GM12878 (cell line): ENCODE results near the gene SAC3D1. TPM values are rescaled to one million over a fixed set of nuclear protein-coding genes. Genes with fewer than 3 reads are reported as not detected.
A peak's percentile ranks its signal among the peaks of the same experiment; 100 is the strongest.

ENCODE experiments used
- ATAC-seq: fragments of 200-7000 bp; cut with Tn5 transposase; 3 replicates; pipeline ENCODE4 v1.9.1; 2020; ENCODE audit warnings: mild to moderate bottlenecking, moderate library complexity
- BruUV-seq: library from RNA; stranded (reverse); fragments of 400-500 nt; replicated peaks from 2 replicates; lab custom pipeline; 2021; lab: Mats Ljungman, UMichigan
- CTCF ChIA-PET: fragments of 300-600 bp; sonication (Branson Sonifier 250); formaldehyde crosslinking; extraction: SDS; loops from one replicate; lab custom pipeline; 2021; ENCODE audit warnings: inconsistent platforms; lab: Yijun Ruan, JAX
- POLR2A ChIA-PET: fragments of 350-600 bp; formaldehyde crosslinking; extraction: SDS; loops from one replicate; lab custom pipeline; 2021; ENCODE audit warnings: inconsistent platforms; lab: Charles Lee
- RAD21 ChIA-PET: fragments of 300-600 bp; sonication (Branson Sonifier 250); formaldehyde crosslinking; loops from one replicate; lab custom pipeline; 2023; ENCODE audit warnings: antibody characterized with exemption; ENCODE audit not compliant: unreplicated experiment; lab: Charles Lee
- SMC1A ChIA-PET: fragments of 300-600 bp; sonication (Branson Sonifier 250); formaldehyde crosslinking; loops from one replicate; lab custom pipeline; 2023; ENCODE audit not compliant: unreplicated experiment, uncharacterized antibody; lab: Charles Lee
- DNase-seq: peaks from one replicate; pipeline ENCODE4 v3.0.0-alpha.2; 2011; ENCODE audit warnings: low read depth, low spot score
- FAIRE-seq: peaks from 3 replicates; lab custom pipeline; 2011; peaks lifted over from hg19 to GRCh38; lab: Jason Lieb, UNC
- H2AFZ ChIP-seq: 2 replicates; pipeline ENCODE4 v1.6.0; 2011; ENCODE audit warnings: low read depth, low read length, control low read depth; ENCODE audit not compliant: control insufficient read depth
- H3K27ac ChIP-seq: 2 replicates; pipeline ENCODE4 v1.5.1; 2011; ENCODE audit warnings: control low read depth; ENCODE audit not compliant: control insufficient read depth, insufficient read depth
- H3K27me3 ChIP-seq, 2 experiments: replicated peaks in 1 of 2; 2 replicates each; pipeline versions ENCODE4 v1.6.0 to v1.6.1; 2011; ENCODE audit warnings: low read length in 1 of 2; ENCODE audit not compliant: control insufficient read depth in 2 of 2, insufficient read depth in 2 of 2
- H3K36me3 ChIP-seq, 2 experiments: 2 replicates each; pipeline ENCODE4 v1.5.1; 2011; ENCODE audit warnings: low read length in 1 of 2; ENCODE audit not compliant: control insufficient read depth in 2 of 2, insufficient read depth in 2 of 2
- H3K4me1 ChIP-seq: 2 replicates; pipeline ENCODE4 v1.6.1; 2011; ENCODE audit warnings: mild to moderate bottlenecking, low read length, moderate library complexity, mixed read lengths; ENCODE audit not compliant: control insufficient read depth, insufficient read depth
- H3K4me2 ChIP-seq: 2 replicates; pipeline ENCODE4 v1.6.0; 2011; ENCODE audit warnings: control low read depth; ENCODE audit not compliant: control insufficient read depth, insufficient read depth
- H3K4me3 ChIP-seq: fragments of 200-600 bp; sonication (generic); 2 replicates; pipeline ENCODE4 v1.5.1; 2016
- H3K79me2 ChIP-seq: 2 replicates; pipeline ENCODE4 v1.6.0; 2011; ENCODE audit warnings: low read length; ENCODE audit not compliant: control insufficient read depth, insufficient read depth
- H3K9ac ChIP-seq: 2 replicates; pipeline ENCODE4 v1.8.0; 2011; ENCODE audit warnings: low read length, control low read depth, mixed read lengths; ENCODE audit not compliant: control insufficient read depth, insufficient read depth
- H3K9me3 ChIP-seq: replicated peaks from 3 replicates; pipeline ENCODE4 v1.5.1; 2011; ENCODE audit warnings: mild to moderate bottlenecking, low read length; ENCODE audit not compliant: control insufficient read depth, insufficient read depth
- H4K20me1 ChIP-seq: 2 replicates; pipeline ENCODE4 v1.6.0; 2011; ENCODE audit not compliant: control insufficient read depth, insufficient read depth
- ATF3 ChIP-seq: IDR thresholded peaks from 2 replicates; pipeline ENCODE4 v1.6.1; 2011; ENCODE audit warnings: low read depth, mild to moderate bottlenecking, low read length, moderate library complexity, borderline replicate concordance; ENCODE audit errors: extremely low read depth
- CBX5 ChIP-seq: sonication (generic); IDR thresholded peaks from 2 replicates; pipeline ENCODE4 v1.6.1; 2016; ENCODE audit warnings: low read depth, moderate library complexity, mild to moderate bottlenecking, inconsistent platforms
- DPF2 ChIP-seq: fragments of 450-650 bp; IDR thresholded peaks from 2 replicates; pipeline ENCODE4 v1.6.1; 2017; ENCODE audit warnings: mild to moderate bottlenecking
- ESRRA ChIP-seq: IDR thresholded peaks from 2 replicates; pipeline ENCODE4 v1.6.1; 2012; ENCODE audit warnings: mild to moderate bottlenecking, low read length, improper control_type of control experiment
- ETV6 ChIP-seq, 2 experiments: fragments of 450-650 bp in 1 of 2; IDR thresholded peaks in 1 of 2; conservative IDR thresholded peaks in 1 of 2; 2 replicates each; pipeline ENCODE4 v1.6.1; 2014; ENCODE audit warnings: antibody characterized with exemption in 1 of 2, borderline replicate concordance in 1 of 2, low read depth in 1 of 2, mild to moderate bottlenecking in 1 of 2, moderate library complexity in 1 of 2
- GATAD2B ChIP-seq: fragments of 450-650 bp; conservative IDR thresholded peaks from 2 replicates; pipeline ENCODE4 v1.6.1; 2017; ENCODE audit warnings: low read depth, mild to moderate bottlenecking, moderate library complexity
- HCFC1 ChIP-seq: fragments of 150-350 bp; IDR thresholded peaks from 2 replicates; pipeline ENCODE4 v1.6.1; 2014; ENCODE audit warnings: low read length
- HDGF ChIP-seq: fragments of 450-650 bp; IDR thresholded peaks from 2 replicates; pipeline ENCODE4 v1.6.1; 2016; ENCODE audit warnings: antibody characterized with exemption
- JUNB ChIP-seq: IDR thresholded peaks from 2 replicates; pipeline ENCODE4 v1.6.1; 2016; ENCODE audit warnings: antibody characterized with exemption, mild to moderate bottlenecking
- LARP7 ChIP-seq: fragments of 450-650 bp; IDR thresholded peaks from 2 replicates; pipeline ENCODE4 v1.6.1; 2017; ENCODE audit warnings: mild to moderate bottlenecking
- NBN ChIP-seq: fragments of 450-650 bp; IDR thresholded peaks from 2 replicates; pipeline ENCODE4 v1.6.1; 2016
- NFYB ChIP-seq: IDR thresholded peaks from 2 replicates; pipeline ENCODE4 v1.6.1; 2011; ENCODE audit warnings: low read depth, mild to moderate bottlenecking, low read length, improper control_type of control experiment, moderate library complexity; ENCODE audit not compliant: insufficient read depth
- NR2F1 ChIP-seq: fragments of 450-650 bp; conservative IDR thresholded peaks from 2 replicates; pipeline ENCODE4 v1.6.1; 2017; ENCODE audit warnings: mild to moderate bottlenecking
- RAD51 ChIP-seq: fragments of 450-650 bp; IDR thresholded peaks from 2 replicates; pipeline ENCODE4 v1.6.1; 2016; ENCODE audit warnings: moderate library complexity, mild to moderate bottlenecking, inconsistent platforms
- RB1 ChIP-seq: fragments of 450-650 bp; formaldehyde crosslinking; IDR thresholded peaks from 2 replicates; pipeline ENCODE4 v1.6.1; 2017; ENCODE audit warnings: mild to moderate bottlenecking, borderline replicate concordance
- STAT1 ChIP-seq: fragments of 450-650 bp; conservative IDR thresholded peaks from 2 replicates; pipeline ENCODE4 v1.6.1; 2014; ENCODE audit warnings: antibody characterized with exemption, mild to moderate bottlenecking
- YY1 ChIP-seq: IDR thresholded peaks from 2 replicates; pipeline ENCODE4 v1.6.1; 2011; ENCODE audit warnings: low read depth, mild to moderate bottlenecking, low read length
- ZNF207 ChIP-seq: fragments of 450-650 bp; IDR thresholded peaks from 2 replicates; pipeline ENCODE4 v1.6.1; 2014; ENCODE audit warnings: antibody characterized with exemption, mild to moderate bottlenecking, borderline replicate concordance
- ZSCAN29 ChIP-seq: fragments of 450-650 bp; IDR thresholded peaks from 2 replicates; pipeline ENCODE4 v1.6.1; 2017; ENCODE audit warnings: mild to moderate bottlenecking, moderate library complexity
- ZZZ3 ChIP-seq: IDR thresholded peaks from 2 replicates; pipeline ENCODE4 v1.6.1; 2011; ENCODE audit warnings: low read depth; ENCODE audit not compliant: control insufficient read depth, insufficient read length
- WGBS: methylation state at CpG from one replicate; pipeline ENCODE4 v1.1.6; 2016; ENCODE audit warnings: low lambda C conversion rate; ENCODE audit not compliant: insufficient replicate concordance, insufficient coverage; ENCODE audit errors: missing lambda C conversion rate; 5-methylcytosine and 5-hydroxymethylcytosine counted together
- in situ Hi-C: fragments of 300-500 bp; cut with MboI; formaldehyde crosslinking; loops from 9 replicates; pipeline ENCODE4 v1.14.3; 2018; ENCODE audit warnings: mixed read lengths
- intact Hi-C: fragments of 100-400 bp; cut with micrococcal nuclease; formaldehyde crosslinking; loops from one replicate; pipeline ENCODE4 v1.14.2; 2022; ENCODE audit not compliant: unreplicated experiment
- polyA plus RNA-seq, 11 experiments: library from polyadenylated mRNA; depleted of rRNA in 4 of 11; unstranded in 6 of 11; stranded (reverse) in 5 of 11; fragments of >200 nt; fragmentation: Nextera tagmentation in 4 of 11; fragmentation: Illumina TruSeq in 1 of 11; extraction: Ambion mirVana in 4 of 11; extraction: Trizol in 1 of 11; gene quantifications; 1 replicate in 1 of 11; 2 replicates in 10 of 11; pipeline versions ENCODE4 v1.2.1 to v1.2.3, GENCODE V29; 2011 to 2016; ENCODE audit warnings: inconsistent platforms in 2 of 11, missing spikeins in 2 of 11, low read depth in 1 of 11
- total RNA-seq, 4 experiments: library from RNA; depleted of rRNA in 3 of 4; stranded (reverse); fragments of >200 nt in 3 of 4; fragmentation: Illumina TruSeq in 1 of 4; extraction: Trizol in 1 of 4; gene quantifications; 2 replicates each; pipeline versions ENCODE4 v1.2.1 to v1.2.3, GENCODE V29; 2013 to 2021
- TF ChIP-seq, protein P1 (sequence below): IDR thresholded peaks from 2 replicates; pipeline ENCODE4 v1.6.1; 2012; ENCODE audit warnings: low read depth, low read length, improper control_type of control experiment
- TF ChIP-seq, protein P2 (sequence below): IDR thresholded peaks from 2 replicates; pipeline ENCODE4 v1.6.1; 2011; ENCODE audit warnings: borderline replicate concordance, low read depth, mild to moderate bottlenecking, moderate library complexity, low read length; ENCODE audit not compliant: insufficient read depth, poor library complexity, severe bottlenecking

Gene SAC3D1
- total and polyA plus RNA-seq, 10 of the 15 experiments (the other 5 are each of a cell fraction or from before 2014, with no cell fraction given) = 0.16 to 44.6 (median 12.1) TPM

GRCh38 chr11:65013888-65014725 lies 26.9 kb upstream of the SAC3D1 start, which contains the start of gene ARL2:
Gene ARL2, plus strand, starts transcription at chr11:65014160. Its CDS starts 48 bp downstream, at chr11:65014208.
- Histone ChIP-seq H3K4me1 (peaks cover 17% of the 10 kb centered on the region), H2AFZ (peak within 1 kb of the TSS; percentile 89), H3K36me3 (no peaks in the 10 kb centered on the region; a peak in 1 of 4 replicates), H3K9me3 (no peaks in the 10 kb centered on the region), H3K27me3 (no peaks in the 10 kb centered on the region), H3K4me2 (peak within 1 kb of the TSS; percentile 93), H3K4me3 (peak within 1 kb of the TSS; percentile 76), H4K20me1 (no peaks in the 10 kb centered on the region), H3K27ac (peak within 1 kb of the TSS; percentile 88), H3K79me2 (no peaks in the 10 kb centered on the region; the same call in none of the 2 replicates), H3K9ac (peak within 1 kb of the TSS; percentile 86)
- DNase-seq (peak; percentile 69), ATAC-seq (peak; percentile 89), FAIRE-seq (peak; percentile 93)
- ChIA-PET SMC1A (interaction anchor here (1.0 to 2.5 kb wide), 8 partner anchors 65 to 166 kb away, joined by 3 to 19 read pairs (median 4); partner anchors contain the start of genes FAU, MRPL49 and ZNHIT2), POLR2A (interaction anchor here (0.9 to 1.7 kb wide), 9 partner anchors 17 to 167 kb away, joined by 3 to 7 read pairs (median 4); partner anchors contain the start of genes BATF2, FAU, MRPL49 and SAC3D1), RAD21 (interaction anchor here (0.5 to 4.8 kb wide), 17 partner anchors 14 to 236 kb away, joined by 3 to 31 read pairs (median 3); partner anchors contain the start of genes CDC42BPG, CDCA5, FAU and MRPL49), CTCF (interaction anchor here (0.7 to 8.2 kb wide), 35 partner anchors 11 to 465 kb away, joined by 3 to 89 read pairs (median 4); partner anchors contain the start of genes ATG2A, BATF2, CAPN1 and CDC42BPG)
- BruUV-seq = TSS peak; percentile 77
- in situ Hi-C loops (no loop called here), intact Hi-C loops (loop anchor here (1.0 to 10.0 kb wide), 7 partner anchors 64 to 241 kb away; partner anchors contain the start of genes CAPN1, CDCA5, VPS51 and ZFPL1)
- WGBS = 2% methylated on average over 83 of the region's 96 CpGs
- TF ChIP-seq ZNF207 (peak; percentile 52), CBX5 (0 out of 2 replicates have a peak, but pooled peaks have one; percentile 10), STAT1 (no peak), GATAD2B (peak; percentile 93; the same call in 1 of the 2 replicates), ZSCAN29 (peak; percentile 64), YY1 (peak; percentile 42), DPF2 (peak; percentile 79), HDGF (no peak; the same call in 1 of the 2 replicates), LARP7 (peak; percentile 82), NR2F1 (peak; percentile 70), JUNB (no peak), NFYB (peak; percentile 83; the same call in 1 of the 2 replicates), ESRRA (no peak), RB1 (peak; percentile 71; the same call in 1 of the 2 replicates), NBN (peak; percentile 56), ETV6 (conservative IDR thresholded peaks at IDR 0.05 in 1 of 2, IDR thresholded peaks at IDR 0.05 in 1 of 2; ENCODE audit: borderline replicate concordance in 1 of 2, low read depth in 1 of 2) (peak in 1 of 2 experiments; percentile 25; a peak in 1 of 4 replicates), HCFC1 (peak; percentile 24; the same call in 1 of the 2 replicates), ATF3 (peak; percentile 89; the same call in 1 of the 2 replicates), ZZZ3 (no peak), RAD51 (peak; percentile 92)
- TF ChIP-seq, protein P1, sequence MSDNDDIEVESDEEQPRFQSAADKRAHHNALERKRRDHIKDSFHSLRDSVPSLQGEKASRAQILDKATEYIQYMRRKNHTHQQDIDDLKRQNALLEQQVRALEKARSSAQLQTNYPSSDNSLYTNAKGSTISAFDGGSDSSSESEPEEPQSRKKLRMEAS = peak; percentile 96
- TF ChIP-seq, protein P2, sequence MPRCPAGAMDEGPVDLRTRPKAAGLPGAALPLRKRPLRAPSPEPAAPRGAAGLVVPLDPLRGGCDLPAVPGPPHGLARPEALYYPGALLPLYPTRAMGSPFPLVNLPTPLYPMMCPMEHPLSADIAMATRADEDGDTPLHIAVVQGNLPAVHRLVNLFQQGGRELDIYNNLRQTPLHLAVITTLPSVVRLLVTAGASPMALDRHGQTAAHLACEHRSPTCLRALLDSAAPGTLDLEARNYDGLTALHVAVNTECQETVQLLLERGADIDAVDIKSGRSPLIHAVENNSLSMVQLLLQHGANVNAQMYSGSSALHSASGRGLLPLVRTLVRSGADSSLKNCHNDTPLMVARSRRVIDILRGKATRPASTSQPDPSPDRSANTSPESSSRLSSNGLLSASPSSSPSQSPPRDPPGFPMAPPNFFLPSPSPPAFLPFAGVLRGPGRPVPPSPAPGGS = no peak
